IPS-18a (cell line): ENCODE results near the gene KLF6.

Experiments used
- H3K27ac ChIP-seq: one replicate; pipeline ENCODE4 v1.5.1; 2013; ENCODE audit warnings: low read length
- H3K27me3 ChIP-seq: one replicate; pipeline ENCODE4 v1.6.1; 2013; ENCODE audit warnings: mild to moderate bottlenecking, low read length; ENCODE audit not compliant: control insufficient read depth, insufficient read depth
- H3K36me3 ChIP-seq: one replicate; pipeline ENCODE4 v1.6.1; 2013; ENCODE audit warnings: low read depth, low read length; ENCODE audit not compliant: control insufficient read depth
- H3K4me1 ChIP-seq: one replicate; pipeline ENCODE4 v1.6.1; 2013; ENCODE audit warnings: low read depth, low read length; ENCODE audit not compliant: control insufficient read depth
- H3K4me3 ChIP-seq: one replicate; pipeline ENCODE4 v1.5.1; 2013; ENCODE audit warnings: low read length
- H3K9ac ChIP-seq: one replicate; pipeline ENCODE4 v1.6.1; 2013; ENCODE audit warnings: mild to moderate bottlenecking, low read length, moderate library complexity
- H3K9me3 ChIP-seq: one replicate; pipeline ENCODE4 v1.6.1; 2013; ENCODE audit warnings: low read depth, low read length; ENCODE audit not compliant: control insufficient read depth

KLF6 gene

GRCh38 chr10:3807928-3808496, 23.0 kb upstream of the KLF6 start:
- Histone ChIP-seq H3K4me1 (peaks cover 5% of the 10 kb centered on the region), H3K9ac (no peak overlapping the region)

GRCh38 chr10:3807211-3807927, 22.4 kb upstream of the KLF6 start:
- H3K9me3 ChIP-seq, result no peaks in the 10 kb centered on the region
- peaks cover 5% of the 10 kb centered on the region for H3K4me1 ChIP-seq
- no peaks in the 10 kb centered on the region for H3K36me3 ChIP-seq
- H3K27me3 ChIP-seq, result no peaks in the 10 kb centered on the region
- no peak overlapping the region for H3K9ac ChIP-seq
- H3K27ac ChIP-seq, result no peak overlapping the region
- H3K4me3 ChIP-seq, result no peak overlapping the region

More at GRCh38 chr10:3807928-3808496, 23.0 kb upstream of the KLF6 start:
- no peaks in the 10 kb centered on the region for H3K36me3 ChIP-seq
- H3K27me3 ChIP-seq, result no peaks in the 10 kb centered on the region
- H3K27ac ChIP-seq, result no peak overlapping the region
- H3K9me3 ChIP-seq, result no peaks in the 10 kb centered on the region
- no peak overlapping the region for H3K4me3 ChIP-seq

GRCh38 chr10:3806603-3807002, 21.6 kb upstream of the KLF6 start:
- Histone ChIP-seq H3K27ac (no peak overlapping the region), H3K4me3 (no peak overlapping the region), H3K36me3 (no peaks in the 10 kb centered on the region), H3K9ac (no peak overlapping the region), H3K4me1 (peaks cover 5% of the 10 kb centered on the region), H3K27me3 (no peaks in the 10 kb centered on the region), H3K9me3 (no peaks in the 10 kb centered on the region)

GRCh38 chr10:3805791-3806461, 20.9 kb upstream of the KLF6 start:
- Histone ChIP-seq H3K27ac (no peak overlapping the region), H3K9me3 (no peaks in the 10 kb centered on the region), H3K9ac (no peak overlapping the region), H3K36me3 (no peaks in the 10 kb centered on the region), H3K4me1 (peaks cover 5% of the 10 kb centered on the region), H3K4me3 (no peak overlapping the region), H3K27me3 (no peaks in the 10 kb centered on the region)

- H3K9me3 ChIP-seq, result no peaks in the 10 kb centered on the region
- H3K9ac ChIP-seq, result no peak overlapping the region
- H3K27me3 ChIP-seq, result no peaks in the 10 kb centered on the region
- H3K36me3 ChIP-seq, result no peaks in the 10 kb centered on the region
- H3K27ac ChIP-seq, result no peak overlapping the region
- no peak overlapping the region for H3K4me3 ChIP-seq
- peaks cover 5% of the 10 kb centered on the region for H3K4me1 ChIP-seq
Measured at GRCh38 chr10:3805201-3805790, 20.3 kb upstream of the KLF6 start.

- H3K4me3 ChIP-seq, result no peak overlapping the region
- no peaks in the 10 kb centered on the region for H3K9me3 ChIP-seq
- H3K27me3 ChIP-seq, result no peaks in the 10 kb centered on the region
- peaks cover 5% of the 10 kb centered on the region for H3K4me1 ChIP-seq
- no peak overlapping the region for H3K27ac ChIP-seq
- H3K36me3 ChIP-seq, result no peaks in the 10 kb centered on the region
- no peak overlapping the region for H3K9ac ChIP-seq
Measured at GRCh38 chr10:3803927-3804741, 19.1 kb upstream of the KLF6 start.

- no peaks in the 10 kb centered on the region for H3K27me3 ChIP-seq
- H3K36me3 ChIP-seq, result no peaks in the 10 kb centered on the region
- H3K27ac ChIP-seq, result no peak overlapping the region
- H3K9me3 ChIP-seq, result no peaks in the 10 kb centered on the region
- H3K4me3 ChIP-seq, result no peak overlapping the region
- no peak overlapping the region for H3K9ac ChIP-seq
- H3K4me1 ChIP-seq, result peaks cover 5% of the 10 kb centered on the region
Measured at GRCh38 chr10:3803295-3803926, 18.4 kb upstream of the KLF6 start.

- no peaks in the 10 kb centered on the region for H3K36me3 ChIP-seq
- no peak overlapping the region for H3K9ac ChIP-seq
- no peaks in the 10 kb centered on the region for H3K27me3 ChIP-seq
- H3K9me3 ChIP-seq, result no peaks in the 10 kb centered on the region
- no peak overlapping the region for H3K27ac ChIP-seq
- peaks cover 5% of the 10 kb centered on the region for H3K4me1 ChIP-seq
- no peak overlapping the region for H3K4me3 ChIP-seq
Measured at GRCh38 chr10:3802526-3803265, 17.7 kb upstream of the KLF6 start.

GRCh38 chr10:3801558-3802192, 16.7 kb upstream of the KLF6 start:
- no peaks in the 10 kb centered on the region for H3K9me3 ChIP-seq

GRCh38 chr10:3800586-3800985, 15.6 kb upstream of the KLF6 start:
- no peak overlapping the region for H3K27ac ChIP-seq
- H3K36me3 ChIP-seq, result no peaks in the 10 kb centered on the region
- H3K9me3 ChIP-seq, result no peaks in the 10 kb centered on the region
- no peaks in the 10 kb centered on the region for H3K27me3 ChIP-seq
- no peaks in the 10 kb centered on the region for H3K4me1 ChIP-seq
- H3K9ac ChIP-seq, result no peak overlapping the region
- no peak overlapping the region for H3K4me3 ChIP-seq

More at GRCh38 chr10:3801558-3802192, 16.7 kb upstream of the KLF6 start:
- Histone ChIP-seq H3K9ac (no peak overlapping the region), H3K4me3 (no peak overlapping the region), H3K27me3 (no peaks in the 10 kb centered on the region), H3K4me1 (peaks cover 5% of the 10 kb centered on the region), H3K27ac (no peak overlapping the region), H3K36me3 (no peaks in the 10 kb centered on the region)
